Stimulated activated naive CD8-positive, alpha-beta T cell treated with anti-CD3 and anti-CD28 coated beads, Interleukin-15, Interleukin-2, amounts not matched to agents 100 ng/mL and 50 ng/mL, for 24 hours (primary cell): ENCODE data around the gene ORM2.

Experiments used
- H3K27ac Mint-ChIP-seq: one replicate; pipeline ENCODE4 v1.8.0; 2021; ENCODE audit warnings: mild to moderate bottlenecking, mixed read lengths
- H3K27me3 Mint-ChIP-seq: one replicate; pipeline ENCODE4 v1.8.0; 2021; ENCODE audit warnings: mixed read lengths
- H3K36me3 Mint-ChIP-seq: one replicate; pipeline ENCODE4 v1.8.0; 2021; ENCODE audit warnings: low read depth, mixed read lengths
- H3K4me1 Mint-ChIP-seq: one replicate; pipeline ENCODE4 v1.8.0; 2021; ENCODE audit warnings: low read depth, mixed read lengths
- H3K4me3 Mint-ChIP-seq: one replicate; pipeline ENCODE4 v1.8.0; 2021; ENCODE audit warnings: mild to moderate bottlenecking, mixed read lengths
- H3K9me3 Mint-ChIP-seq: one replicate; pipeline ENCODE4 v1.8.0; 2021; ENCODE audit warnings: mixed read lengths

The ORM2 gene

GRCh38 chr9:114359801-114360200, 30.1 kb downstream of the ORM2 start:
- H3K4me1 Mint-ChIP-seq = peaks cover 58% of the 10 kb centered on the region
- H3K27me3 Mint-ChIP-seq = no peaks in the 10 kb centered on the region
- peak overlapping the region; percentile 79 for H3K27ac Mint-ChIP-seq

GRCh38 chr9:114361542-114361941, 31.9 kb downstream of the ORM2 start:
- peaks cover 76% of the 10 kb centered on the region for H3K4me1 Mint-ChIP-seq
- H3K27ac Mint-ChIP-seq = peak overlapping the region; percentile 79
- H3K4me3 Mint-ChIP-seq = no peak overlapping the region
- no peaks in the 10 kb centered on the region for H3K9me3 Mint-ChIP-seq
- H3K27me3 Mint-ChIP-seq = no peaks in the 10 kb centered on the region
- H3K36me3 Mint-ChIP-seq = peaks cover 93% of the 10 kb centered on the region

More at GRCh38 chr9:114359801-114360200, 30.1 kb downstream of the ORM2 start:
- Mint-ChIP-seq H3K36me3 (peaks cover 82% of the 10 kb centered on the region), H3K9me3 (no peaks in the 10 kb centered on the region), H3K4me3 (no peak overlapping the region)

- Mint-ChIP-seq H3K4me1 (peaks cover 84% of the 10 kb centered on the region), H3K4me3 (no peak overlapping the region), H3K27me3 (no peaks in the 10 kb centered on the region), H3K27ac (peak overlapping the region; percentile 96), H3K36me3 (peaks cover 95% of the 10 kb centered on the region), H3K9me3 (no peaks in the 10 kb centered on the region)
These were observed 32.7 kb downstream of the ORM2 start for GRCh38 chr9:114362394-114362793.

- Mint-ChIP-seq H3K36me3 (peaks cover 97% of the 10 kb centered on the region), H3K4me3 (peak overlapping the region; percentile 52), H3K4me1 (peaks cover 93% of the 10 kb centered on the region), H3K9me3 (no peaks in the 10 kb centered on the region), H3K27ac (peak overlapping the region; percentile 96), H3K27me3 (no peaks in the 10 kb centered on the region)
These were observed 33.8 kb downstream of the ORM2 start for GRCh38 chr9:114363424-114363823.

- Mint-ChIP-seq H3K27ac (peak overlapping the region; percentile 96), H3K36me3 (peaks cover 92% of the 10 kb centered on the region), H3K9me3 (no peaks in the 10 kb centered on the region), H3K4me3 (peak overlapping the region; percentile 52), H3K27me3 (no peaks in the 10 kb centered on the region), H3K4me1 (peaks cover 97% of the 10 kb centered on the region)
These were observed 34.7 kb downstream of the ORM2 start for GRCh38 chr9:114364134-114365041.

- H3K4me3 Mint-ChIP-seq = no peak overlapping the region
These were observed 35.5 kb downstream of the ORM2 start for GRCh38 chr9:114365194-114365593.

GRCh38 chr9:114366334-114367128, 36.9 kb downstream of the ORM2 start:
- peaks cover 87% of the 10 kb centered on the region for H3K36me3 Mint-ChIP-seq
- peak overlapping the region; percentile 24 for H3K4me3 Mint-ChIP-seq
- no peaks in the 10 kb centered on the region for H3K9me3 Mint-ChIP-seq
- H3K27me3 Mint-ChIP-seq = no peaks in the 10 kb centered on the region
- H3K27ac Mint-ChIP-seq = peak overlapping the region; percentile 84
- peaks cover 97% of the 10 kb centered on the region for H3K4me1 Mint-ChIP-seq

More at GRCh38 chr9:114365194-114365593, 35.5 kb downstream of the ORM2 start:
- no peaks in the 10 kb centered on the region for H3K9me3 Mint-ChIP-seq
- peak overlapping the region; percentile 96 for H3K27ac Mint-ChIP-seq
- H3K4me1 Mint-ChIP-seq = peaks cover 98% of the 10 kb centered on the region
- H3K36me3 Mint-ChIP-seq = peaks cover 91% of the 10 kb centered on the region
- H3K27me3 Mint-ChIP-seq = no peaks in the 10 kb centered on the region

GRCh38 chr9:114367366-114367765, 37.7 kb downstream of the ORM2 start:
- H3K36me3 Mint-ChIP-seq = peaks cover 86% of the 10 kb centered on the region
- H3K4me3 Mint-ChIP-seq = peak overlapping the region; percentile 24
- no peaks in the 10 kb centered on the region for H3K9me3 Mint-ChIP-seq
- H3K27me3 Mint-ChIP-seq = no peaks in the 10 kb centered on the region
- peak overlapping the region; percentile 84 for H3K27ac Mint-ChIP-seq
- peaks cover 98% of the 10 kb centered on the region for H3K4me1 Mint-ChIP-seq

- Mint-ChIP-seq H3K9me3 (no peaks in the 10 kb centered on the region), H3K4me3 (no peak overlapping the region), H3K27ac (peak overlapping the region; percentile 84), H3K36me3 (peaks cover 86% of the 10 kb centered on the region), H3K27me3 (no peaks in the 10 kb centered on the region), H3K4me1 (peaks cover 98% of the 10 kb centered on the region)
These were observed 38.3 kb downstream of the ORM2 start for GRCh38 chr9:114367772-114368569.

GRCh38 chr9:114369216-114370130, 39.8 kb downstream of the ORM2 start:
- peaks cover 98% of the 10 kb centered on the region for H3K4me1 Mint-ChIP-seq
- peak overlapping the region; percentile 80 for H3K27ac Mint-ChIP-seq
- H3K36me3 Mint-ChIP-seq = peaks cover 86% of the 10 kb centered on the region
- no peaks in the 10 kb centered on the region for H3K9me3 Mint-ChIP-seq
- no peak overlapping the region for H3K4me3 Mint-ChIP-seq
- no peaks in the 10 kb centered on the region for H3K27me3 Mint-ChIP-seq

GRCh38 chr9:114370251-114370967, 40.7 kb downstream of the ORM2 start:
- H3K27me3 Mint-ChIP-seq = no peaks in the 10 kb centered on the region
- no peak overlapping the region for H3K4me3 Mint-ChIP-seq
- H3K27ac Mint-ChIP-seq = peak overlapping the region; percentile 86
- H3K9me3 Mint-ChIP-seq = no peaks in the 10 kb centered on the region
- peaks cover 98% of the 10 kb centered on the region for H3K4me1 Mint-ChIP-seq
- peaks cover 86% of the 10 kb centered on the region for H3K36me3 Mint-ChIP-seq

- H3K27me3 Mint-ChIP-seq = no peaks in the 10 kb centered on the region
These were observed 41.3 kb downstream of the ORM2 start for GRCh38 chr9:114370968-114371320.

GRCh38 chr9:114371343-114371944, 41.8 kb downstream of the ORM2 start:
- H3K27me3 Mint-ChIP-seq = no peaks in the 10 kb centered on the region
- peaks cover 80% of the 10 kb centered on the region for H3K36me3 Mint-ChIP-seq
- H3K4me3 Mint-ChIP-seq = peak overlapping the region; percentile 73
- H3K4me1 Mint-ChIP-seq = peaks cover 94% of the 10 kb centered on the region
- peak overlapping the region; percentile 86 for H3K27ac Mint-ChIP-seq
- no peaks in the 10 kb centered on the region for H3K9me3 Mint-ChIP-seq

More at GRCh38 chr9:114370968-114371320, 41.3 kb downstream of the ORM2 start:
- Mint-ChIP-seq H3K4me3 (no peak overlapping the region), H3K4me1 (peaks cover 97% of the 10 kb centered on the region), H3K27ac (peak overlapping the region; percentile 86), H3K9me3 (no peaks in the 10 kb centered on the region), H3K36me3 (peaks cover 83% of the 10 kb centered on the region)
